22Rv1 (cell line): Measurements from ENCODE around the gene HIGD1A.

Experiments used
- ZFX ChIP-seq: fragments of 450-650 bp; IDR thresholded peaks from 2 replicates; pipeline ENCODE4 v1.6.1; 2017; ENCODE audit warnings: antibody characterized with exemption, borderline replicate concordance
- TF ChIP-seq, protein P1 (sequence below): fragments of 450-650 bp; IDR thresholded peaks from 2 replicates; pipeline ENCODE4 v1.5.1; 2017; ENCODE audit warnings: mild to moderate bottlenecking

- TF ChIP-seq, protein P1, sequence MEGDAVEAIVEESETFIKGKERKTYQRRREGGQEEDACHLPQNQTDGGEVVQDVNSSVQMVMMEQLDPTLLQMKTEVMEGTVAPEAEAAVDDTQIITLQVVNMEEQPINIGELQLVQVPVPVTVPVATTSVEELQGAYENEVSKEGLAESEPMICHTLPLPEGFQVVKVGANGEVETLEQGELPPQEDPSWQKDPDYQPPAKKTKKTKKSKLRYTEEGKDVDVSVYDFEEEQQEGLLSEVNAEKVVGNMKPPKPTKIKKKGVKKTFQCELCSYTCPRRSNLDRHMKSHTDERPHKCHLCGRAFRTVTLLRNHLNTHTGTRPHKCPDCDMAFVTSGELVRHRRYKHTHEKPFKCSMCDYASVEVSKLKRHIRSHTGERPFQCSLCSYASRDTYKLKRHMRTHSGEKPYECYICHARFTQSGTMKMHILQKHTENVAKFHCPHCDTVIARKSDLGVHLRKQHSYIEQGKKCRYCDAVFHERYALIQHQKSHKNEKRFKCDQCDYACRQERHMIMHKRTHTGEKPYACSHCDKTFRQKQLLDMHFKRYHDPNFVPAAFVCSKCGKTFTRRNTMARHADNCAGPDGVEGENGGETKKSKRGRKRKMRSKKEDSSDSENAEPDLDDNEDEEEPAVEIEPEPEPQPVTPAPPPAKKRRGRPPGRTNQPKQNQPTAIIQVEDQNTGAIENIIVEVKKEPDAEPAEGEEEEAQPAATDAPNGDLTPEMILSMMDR, result no peak
- no peak for TF ChIP-seq ZFX
Measured at GRCh38 chr3:42780398-42780797, 23.9 kb downstream of the HIGD1A start.
